ELR (cell line): ENCODE data around the gene PCDHA12.
"Not testable (repeated sequence)": the region's sequence is repeated elsewhere in the genome, so short reads cannot be mapped to it uniquely, and the experiment has no call there.

ENCODE experiments used
- DNase-seq: peaks from one replicate; pipeline ENCODE4 v3.0.0-alpha.2; 2015; ENCODE audit warnings: low read depth

PCDHA12 gene

GRCh38 chr5:140875085-140876065 is at the start of gene PCDHA12:
Gene PCDHA12 (plus strand): TSS chr5:140875308. CDS start chr5:140875473, 165 bp downstream.
- DNase-seq, result no peak

GRCh38 chr5:140827704-140828361 is 47.3 kb upstream of the PCDHA12 start, which contains the start of gene PCDHA6:
Gene PCDHA6 (plus strand): TSS chr5:140827960. CDS start chr5:140828092, 132 bp downstream.
- DNase-seq, result peak; percentile 2

GRCh38 chr5:140828362-140828737 is 46.8 kb upstream of the PCDHA12 start:
- DNase-seq, result no peak

GRCh38 chr5:140829511-140830501 is 45.3 kb upstream of the PCDHA12 start:
- not testable (repeated sequence) for DNase-seq

- DNase-seq, result peak; percentile 16
These were observed 41.1 kb upstream of the PCDHA12 start, which contains the start of gene PCDHA7 for GRCh38 chr5:140833993-140834392. Gene PCDHA7 (plus strand): TSS chr5:140834269. CDS start chr5:140834384, 115 bp downstream.

- DNase-seq, result not testable (repeated sequence)
These were observed 40.6 kb upstream of the PCDHA12 start for GRCh38 chr5:140834439-140835008.

GRCh38 chr5:140835622-140836510 is 39.2 kb upstream of the PCDHA12 start:
- DNase-seq, result no peak

GRCh38 chr5:140840978-140841962 is 33.8 kb upstream of the PCDHA12 start, which contains the start of gene PCDHA8:
Gene PCDHA8 (plus strand): TSS chr5:140841187. CDS start chr5:140841322, 135 bp downstream.
- DNase-seq, result peak; percentile 19

- DNase-seq, result no peak
These were observed 32.0 kb upstream of the PCDHA12 start for GRCh38 chr5:140842798-140843733.

- not testable (repeated sequence) for DNase-seq
These were observed 26.7 kb upstream of the PCDHA12 start, which contains the start of gene PCDHA9 for GRCh38 chr5:140848139-140849102. Gene PCDHA9 (plus strand): TSS chr5:140848382. CDS start chr5:140848496, 114 bp downstream.

- DNase-seq, result not testable (repeated sequence)
These were observed 25.1 kb upstream of the PCDHA12 start for GRCh38 chr5:140849831-140850634.

- DNase-seq, result no peak
These were observed 19.1 kb upstream of the PCDHA12 start, which contains the start of gene PCDHA10 for GRCh38 chr5:140855772-140856674. Gene PCDHA10 (plus strand): TSS chr5:140855897. CDS start chr5:140856049, 152 bp downstream.

- DNase-seq, result no peak
These were observed 17.7 kb upstream of the PCDHA12 start for GRCh38 chr5:140857177-140857986.

- no peak for DNase-seq
These were observed 17.2 kb upstream of the PCDHA12 start for GRCh38 chr5:140857987-140858240.
